ENCODE data around the gene ARHGEF28.

ARHGEF28 gene

DNA sequence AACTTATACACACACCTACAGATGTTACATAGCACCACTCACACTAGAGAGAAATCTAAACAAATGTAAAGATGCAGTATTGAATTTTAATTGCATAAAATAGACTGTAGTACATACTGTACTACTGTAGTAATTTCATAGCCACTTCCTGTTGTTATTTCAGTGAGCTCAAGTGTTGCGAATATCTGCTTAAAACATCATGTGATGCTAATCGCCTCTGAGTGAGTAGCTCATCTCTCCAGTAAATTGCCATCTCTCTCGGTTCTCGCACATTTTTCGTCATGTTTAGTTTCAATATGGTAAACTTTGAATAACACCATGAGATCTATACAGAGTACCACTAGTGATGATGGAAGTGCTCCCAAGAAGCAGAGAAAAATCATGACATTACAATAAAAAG, 22.0 kb upstream of the ARHGEF28 start:
- Histone ChIP-seq H3K27ac (ENCODE audit: low read depth, low read length) (peak overlapping the region; percentile 13; the same call in 1 of the 2 replicates), H3K4me1 (ENCODE audit: control insufficient read depth, insufficient read depth, low read length, unreplicated experiment) (peaks cover 42% of the 10 kb centered on the region), H3K36me3 (ENCODE audit: insufficient read depth, low read length) (0 out of 2 replicates have a peak, but pooled peaks cover 5% of the 10 kb centered on the region), H3K79me2 (ENCODE audit: control insufficient read depth, insufficient read depth, low read length, unreplicated experiment) (no peaks in the 10 kb centered on the region), H3K27me3 (ENCODE audit: insufficient read depth, low read length) (no peaks in the 10 kb centered on the region), H3K4me3 (ENCODE audit: low read depth, low read length) (no peak overlapping the region), H2AFZ (ENCODE audit: low read length, unreplicated experiment) (no peak overlapping the region)

- Histone ChIP-seq H3K27me3 (ENCODE audit: insufficient read depth, low read length) (no peaks in the 10 kb centered on the region), H3K4me1 (ENCODE audit: control insufficient read depth, insufficient read depth, low read length, unreplicated experiment) (peaks cover 42% of the 10 kb centered on the region), H3K4me3 (ENCODE audit: low read depth, low read length) (peak overlapping the region; percentile 15; the same call in 1 of the 2 replicates), H3K27ac (ENCODE audit: low read depth, low read length) (peak overlapping the region; percentile 53), H3K79me2 (ENCODE audit: control insufficient read depth, insufficient read depth, low read length, unreplicated experiment) (no peaks in the 10 kb centered on the region), H3K36me3 (ENCODE audit: insufficient read depth, low read length) (0 out of 2 replicates have a peak, but pooled peaks cover 5% of the 10 kb centered on the region), H2AFZ (ENCODE audit: low read length, unreplicated experiment) (peak overlapping the region; percentile 60)
Observed at GRCh38 chr5:73605223-73606087, 20.5 kb upstream of the ARHGEF28 start.

DNA sequence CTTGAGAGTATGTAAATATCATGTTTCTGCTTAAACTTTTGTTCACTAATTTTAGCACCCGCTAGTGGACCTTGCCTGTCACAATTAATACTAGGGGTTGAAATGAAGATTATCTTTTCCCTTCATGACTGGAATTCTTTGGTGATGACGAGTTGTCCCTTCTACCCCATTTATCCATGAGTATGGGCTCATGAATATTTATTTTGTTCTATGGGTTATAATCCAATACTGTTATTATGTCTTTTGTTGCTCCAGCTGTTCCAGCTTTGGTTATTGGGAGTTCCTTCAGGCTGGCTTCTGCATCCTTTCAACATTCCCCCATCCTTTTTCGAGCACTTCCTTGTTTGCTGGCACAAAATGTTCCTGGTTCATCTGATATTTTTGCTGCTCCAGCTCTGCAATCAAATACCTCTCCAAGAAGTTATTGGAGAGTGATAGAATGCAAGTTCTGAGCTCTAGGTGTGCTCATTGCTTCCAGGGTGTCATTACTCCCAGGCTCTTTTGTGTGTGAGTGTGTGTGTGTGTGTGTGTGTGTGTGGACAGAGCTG, 19.7 kb upstream of the ARHGEF28 start:
- Histone ChIP-seq H3K79me2 (ENCODE audit: control insufficient read depth, insufficient read depth, low read length, unreplicated experiment) (no peaks in the 10 kb centered on the region), H3K27ac (ENCODE audit: low read depth, low read length) (peak overlapping the region; percentile 53), H2AFZ (ENCODE audit: low read length, unreplicated experiment) (no peak overlapping the region), H3K4me3 (ENCODE audit: low read depth, low read length) (no peak overlapping the region), H3K27me3 (ENCODE audit: insufficient read depth, low read length) (no peaks in the 10 kb centered on the region), H3K36me3 (ENCODE audit: insufficient read depth, low read length) (0 out of 2 replicates have a peak, but pooled peaks cover 5% of the 10 kb centered on the region), H3K4me1 (ENCODE audit: control insufficient read depth, insufficient read depth, low read length, unreplicated experiment) (peaks cover 42% of the 10 kb centered on the region)

- H3K27ac ChIP-seq (ENCODE audit: low read depth, low read length): no peak overlapping the region
- no peaks in the 10 kb centered on the region for H3K27me3 ChIP-seq (ENCODE audit: insufficient read depth, low read length)
- no peaks in the 10 kb centered on the region for H3K79me2 ChIP-seq (ENCODE audit: control insufficient read depth, insufficient read depth, low read length, unreplicated experiment)
- peaks cover 42% of the 10 kb centered on the region for H3K4me1 ChIP-seq (ENCODE audit: control insufficient read depth, insufficient read depth, low read length, unreplicated experiment)
- H3K36me3 ChIP-seq (ENCODE audit: insufficient read depth, low read length): no peaks in the 10 kb centered on the region
- H3K4me3 ChIP-seq (ENCODE audit: low read depth, low read length): peak overlapping the region; percentile 16; the same call in 1 of the 2 replicates
- peak overlapping the region; percentile 21 for H2AFZ ChIP-seq (ENCODE audit: low read length, unreplicated experiment)
Observed at GRCh38 chr5:73607228-73607627, 18.8 kb upstream of the ARHGEF28 start.

- Histone ChIP-seq H3K4me1 (ENCODE audit: control insufficient read depth, insufficient read depth, low read length, unreplicated experiment) (peaks cover 9% of the 10 kb centered on the region), H3K27me3 (ENCODE audit: insufficient read depth, low read length) (no peaks in the 10 kb centered on the region), H3K27ac (ENCODE audit: low read depth, low read length) (no peak overlapping the region), H3K4me3 (ENCODE audit: low read depth, low read length) (no peak overlapping the region), H3K79me2 (ENCODE audit: control insufficient read depth, insufficient read depth, low read length, unreplicated experiment) (no peaks in the 10 kb centered on the region), H2AFZ (ENCODE audit: low read length, unreplicated experiment) (no peak overlapping the region), H3K36me3 (ENCODE audit: insufficient read depth, low read length) (no peaks in the 10 kb centered on the region)
Observed at GRCh38 chr5:73612799-73613198, 13.2 kb upstream of the ARHGEF28 start.

DNA sequence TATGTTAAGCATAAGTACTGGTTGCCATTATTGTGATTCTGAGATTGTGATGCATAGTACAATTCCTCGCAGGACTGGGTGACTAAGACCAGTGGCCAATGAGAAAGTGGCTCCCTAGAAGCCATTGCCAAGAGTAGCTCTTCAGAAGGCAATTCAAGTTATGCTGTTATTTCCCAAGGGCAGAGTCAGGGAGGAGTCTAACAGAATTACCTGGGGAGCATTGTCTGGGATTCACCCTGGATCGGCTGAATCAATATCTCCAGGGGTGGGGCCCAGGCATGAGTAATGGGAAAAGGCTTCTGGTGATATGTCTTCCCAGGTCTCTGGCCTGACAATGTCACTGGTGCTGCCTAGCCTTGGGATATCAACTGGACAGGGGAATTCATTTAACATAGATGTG, 10.9 kb upstream of the ARHGEF28 start:
- Histone ChIP-seq H3K27ac (ENCODE audit: low read depth, low read length) (no peak overlapping the region), H3K4me1 (ENCODE audit: control insufficient read depth, insufficient read depth, low read length, unreplicated experiment) (peaks cover 13% of the 10 kb centered on the region), H3K36me3 (ENCODE audit: insufficient read depth, low read length) (no peaks in the 10 kb centered on the region), H2AFZ (ENCODE audit: low read length, unreplicated experiment) (no peak overlapping the region), H3K27me3 (ENCODE audit: insufficient read depth, low read length) (no peaks in the 10 kb centered on the region), H3K79me2 (ENCODE audit: control insufficient read depth, insufficient read depth, low read length, unreplicated experiment) (no peaks in the 10 kb centered on the region), H3K4me3 (ENCODE audit: low read depth, low read length) (no peak overlapping the region)

- Histone ChIP-seq H3K27ac (ENCODE audit: low read depth, low read length) (no peak overlapping the region), H2AFZ (ENCODE audit: low read length, unreplicated experiment) (no peak overlapping the region), H3K27me3 (ENCODE audit: insufficient read depth, low read length) (no peaks in the 10 kb centered on the region), H3K79me2 (ENCODE audit: control insufficient read depth, insufficient read depth, low read length, unreplicated experiment) (no peaks in the 10 kb centered on the region), H3K36me3 (ENCODE audit: insufficient read depth, low read length) (no peaks in the 10 kb centered on the region), H3K4me1 (ENCODE audit: control insufficient read depth, insufficient read depth, low read length, unreplicated experiment) (peaks cover 13% of the 10 kb centered on the region), H3K4me3 (ENCODE audit: low read depth, low read length) (no peak overlapping the region)
Observed at GRCh38 chr5:73615947-73616346, 10.0 kb upstream of the ARHGEF28 start.

DNA sequence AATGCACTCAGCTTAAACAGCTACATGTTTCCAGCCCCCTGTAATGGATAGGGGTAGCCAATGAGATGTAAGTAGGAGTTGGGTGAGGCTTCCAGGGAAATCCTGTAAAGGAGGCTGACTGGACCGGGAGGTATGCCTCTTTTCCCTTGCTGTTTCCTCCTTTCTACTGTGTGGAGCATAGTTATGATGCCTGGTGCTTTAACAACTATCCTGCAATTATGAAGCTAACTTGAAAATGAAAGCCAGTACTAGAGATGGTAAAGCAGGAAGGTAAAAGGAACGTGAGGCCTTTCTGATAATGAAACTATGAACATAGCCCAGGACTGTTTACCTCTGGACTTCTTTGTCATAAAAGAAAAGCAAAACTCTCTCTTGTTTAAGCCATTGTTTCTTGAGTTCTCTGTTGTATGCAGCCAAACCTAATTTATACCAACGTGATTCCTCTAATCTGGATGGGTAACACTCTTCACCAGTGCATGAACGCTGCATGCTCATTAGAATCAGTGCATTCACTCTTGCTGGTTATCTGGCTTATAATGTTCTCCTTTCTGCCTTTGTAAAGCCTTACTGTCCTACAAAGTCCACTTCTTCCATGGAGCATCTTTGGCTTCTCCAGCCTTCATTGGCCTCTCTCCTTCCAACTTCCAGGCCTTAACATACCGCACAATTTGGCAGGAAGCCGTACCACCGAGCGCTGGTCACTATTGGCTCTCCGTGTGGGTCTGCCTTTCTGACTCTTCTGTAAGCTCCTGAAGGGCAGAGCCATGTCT, 8.3 kb upstream of the ARHGEF28 start:
- Histone ChIP-seq H2AFZ (ENCODE audit: low read length, unreplicated experiment) (peak overlapping the region; percentile 82), H3K4me1 (ENCODE audit: control insufficient read depth, insufficient read depth, low read length, unreplicated experiment) (peaks cover 13% of the 10 kb centered on the region), H3K36me3 (ENCODE audit: insufficient read depth, low read length) (no peaks in the 10 kb centered on the region), H3K79me2 (ENCODE audit: control insufficient read depth, insufficient read depth, low read length, unreplicated experiment) (no peaks in the 10 kb centered on the region), H3K27ac (ENCODE audit: low read depth, low read length) (no peak overlapping the region), H3K27me3 (ENCODE audit: insufficient read depth, low read length) (no peaks in the 10 kb centered on the region), H3K4me3 (ENCODE audit: low read depth, low read length) (peak overlapping the region; percentile 54)

GRCh38 chr5:73619606-73620333, 6.2 kb upstream of the ARHGEF28 start:
- H3K79me2 ChIP-seq (ENCODE audit: control insufficient read depth, insufficient read depth, low read length, unreplicated experiment): no peaks in the 10 kb centered on the region
- no peak overlapping the region for H3K4me3 ChIP-seq (ENCODE audit: low read depth, low read length)
- H3K27ac ChIP-seq (ENCODE audit: low read depth, low read length): no peak overlapping the region
- no peaks in the 10 kb centered on the region for H3K36me3 ChIP-seq (ENCODE audit: insufficient read depth, low read length)
- H3K4me1 ChIP-seq (ENCODE audit: control insufficient read depth, insufficient read depth, low read length, unreplicated experiment): peaks cover 19% of the 10 kb centered on the region
- no peaks in the 10 kb centered on the region for H3K27me3 ChIP-seq (ENCODE audit: insufficient read depth, low read length)
- peak overlapping the region; percentile 39 for H2AFZ ChIP-seq (ENCODE audit: low read length, unreplicated experiment)

DNA sequence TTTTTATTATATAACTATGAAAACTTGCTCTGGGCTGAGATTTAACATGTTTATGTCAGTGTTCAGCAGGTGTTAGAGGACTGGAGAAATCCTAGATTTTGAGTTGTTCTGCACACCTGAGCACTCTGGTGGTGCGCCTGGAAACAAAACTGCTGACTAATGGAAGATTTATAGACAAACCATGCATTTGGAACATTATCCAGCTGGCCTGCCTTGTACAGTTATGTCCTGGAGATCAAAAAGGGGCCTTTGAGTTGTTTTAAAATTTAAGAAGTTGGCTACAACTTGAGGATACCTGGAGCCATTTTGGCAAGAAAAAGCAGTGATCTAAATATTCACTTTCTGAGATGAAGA, 5.7 kb upstream of the ARHGEF28 start:
- H3K27ac ChIP-seq (ENCODE audit: low read depth, low read length): no peak overlapping the region
- peaks cover 20% of the 10 kb centered on the region for H3K4me1 ChIP-seq (ENCODE audit: control insufficient read depth, insufficient read depth, low read length, unreplicated experiment)
- H3K79me2 ChIP-seq (ENCODE audit: control insufficient read depth, insufficient read depth, low read length, unreplicated experiment): no peaks in the 10 kb centered on the region
- no peak overlapping the region for H3K4me3 ChIP-seq (ENCODE audit: low read depth, low read length)
- no peaks in the 10 kb centered on the region for H3K27me3 ChIP-seq (ENCODE audit: insufficient read depth, low read length)
- no peaks in the 10 kb centered on the region for H3K36me3 ChIP-seq (ENCODE audit: insufficient read depth, low read length)
- no peak overlapping the region for H2AFZ ChIP-seq (ENCODE audit: low read length, unreplicated experiment)
